GM10266 (cell line): ENCODE data around the gene NT5C3B.
A peak's percentile ranks its signal among the peaks of the same experiment; 100 is the strongest.
"Not testable (repeated sequence)": the region's sequence is repeated elsewhere in the genome, so short reads cannot be mapped to it uniquely, and the experiment has no call there.

ENCODE experiments used
- DNase-seq: peaks from one replicate; pipeline ENCODE4 v3.0.0; 2012; ENCODE audit errors: extremely low spot score
- CTCF ChIP-seq: IDR thresholded peaks from 2 replicates; pipeline ENCODE4 v1.5.1; 2012; ENCODE audit warnings: mild to moderate bottlenecking, low read depth; ENCODE audit not compliant: control insufficient read depth, insufficient read depth; ENCODE audit errors: missing control alignments

The NT5C3B gene

GRCh38 chr17:41837761-41838538, 1.9 kb upstream of the NT5C3B start, which contains the start of gene KLHL10:
Gene KLHL10 (plus strand): TSS chr17:41837825. CDS start chr17:41837933, 108 bp downstream.
- DNase-seq: no peak
- TF ChIP-seq CTCF: no peak

GRCh38 chr17:41836550-41837196, 641 bp upstream of the NT5C3B start:
- DNase-seq: no peak
- no peak for TF ChIP-seq CTCF

GRCh38 chr17:41835214-41835799, 725 bp downstream of the NT5C3B start:
- DNase-seq: peak; percentile 70
- no peak for TF ChIP-seq CTCF

- not testable (repeated sequence) for DNase-seq
These were observed 6.1 kb downstream of the NT5C3B start for GRCh38 chr17:41829961-41830360.

- DNase-seq: no peak
- TF ChIP-seq CTCF: no peak
These were observed 10.7 kb downstream of the NT5C3B start for GRCh38 chr17:41825175-41825845.

- DNase-seq: no peak
- no peak for TF ChIP-seq CTCF
These were observed 11.9 kb downstream of the NT5C3B start for GRCh38 chr17:41824086-41824485.

GRCh38 chr17:41823580-41823979, 12.5 kb downstream of the NT5C3B start:
- TF ChIP-seq CTCF: no peak
- no peak for DNase-seq
